Muscle layer of colon (tissue), 2 donors: ENCODE data around the gene PRG3.

Source experiments
- H3K27ac ChIP-seq: one replicate; pipeline ENCODE4 v1.7.0; 2013; ENCODE audit warnings: low read depth, mild to moderate bottlenecking, low read length, moderate library complexity
- H3K27me3 ChIP-seq, 2 donors: one replicate each; pipeline ENCODE4 v1.7.0; 2013; ENCODE audit warnings: low read length in 2 of 2, mild to moderate bottlenecking in 2 of 2; ENCODE audit not compliant: insufficient read depth in 2 of 2, control insufficient read depth in 1 of 2
- H3K36me3 ChIP-seq: one replicate; pipeline ENCODE4 v1.7.0; 2013; ENCODE audit warnings: mild to moderate bottlenecking, low read length; ENCODE audit not compliant: insufficient read depth
- H3K4me1 ChIP-seq: one replicate; pipeline ENCODE4 v1.7.0; 2013; ENCODE audit warnings: mild to moderate bottlenecking, low read length; ENCODE audit not compliant: insufficient read depth
- H3K4me3 ChIP-seq, 2 donors: one replicate each; pipeline ENCODE4 v1.7.0; 2013; ENCODE audit warnings: low read length in 2 of 2, low read depth in 1 of 2, mild to moderate bottlenecking in 1 of 2, moderate library complexity in 1 of 2
- H3K9ac ChIP-seq: one replicate; pipeline ENCODE4 v1.7.0; 2013; ENCODE audit warnings: low read length
- H3K9me3 ChIP-seq: one replicate; pipeline ENCODE4 v1.7.0; 2013; ENCODE audit warnings: mild to moderate bottlenecking, low read length
- donor health status: abdominal sarcoma.
- donor health status: Adenocarcinoma of cecum.

The PRG3 gene

DNA sequence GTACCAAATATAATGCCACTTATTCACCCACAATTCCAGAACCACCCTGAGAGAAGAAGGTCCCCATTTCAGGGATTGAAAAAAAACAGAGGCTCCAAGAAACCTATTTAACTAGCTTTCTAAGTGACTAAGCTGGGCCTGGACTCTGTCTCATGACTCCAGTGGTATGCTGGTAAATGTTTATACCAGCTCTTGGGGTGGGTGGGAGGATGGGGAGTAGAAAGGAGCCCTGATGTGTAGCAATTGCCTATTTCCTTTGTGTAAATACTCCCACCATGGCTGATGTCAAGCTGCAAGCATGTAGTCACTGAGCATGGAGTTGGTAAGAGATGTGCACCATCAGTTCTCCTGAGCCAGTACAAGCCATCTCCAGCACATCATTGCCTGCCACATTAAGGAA is 2.8 kb downstream of the PRG3 start:
- Histone ChIP-seq H3K4me3 (no peak overlapping the region), H3K36me3 (no peaks in the 10 kb centered on the region), H3K9me3 (no peaks in the 10 kb centered on the region), H3K27me3 (peaks cover 0 to 4% of the 10 kb centered on the region in 2 donors), H3K9ac (no peak overlapping the region), H3K27ac (no peak overlapping the region), H3K4me1 (no peaks in the 10 kb centered on the region)

DNA sequence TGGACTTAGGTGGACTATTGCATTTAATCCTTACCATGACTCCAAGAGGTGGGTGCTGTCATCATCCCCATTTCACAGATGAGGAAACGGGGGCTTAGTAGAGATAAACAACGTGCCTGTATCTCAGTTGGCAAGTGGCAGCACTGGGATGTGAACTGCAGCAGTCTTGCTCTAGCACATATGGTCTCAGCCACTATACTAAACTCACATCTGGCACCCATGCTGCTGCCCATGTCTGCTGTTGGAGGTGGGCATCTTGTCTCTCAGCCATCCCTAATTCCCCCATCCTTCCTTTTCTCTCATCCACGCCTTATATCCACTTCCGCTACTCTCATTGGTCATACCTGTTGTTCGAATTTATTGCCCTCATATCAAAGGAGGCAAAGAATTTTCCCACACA is 3.8 kb downstream of the PRG3 start:
- Histone ChIP-seq H3K9me3 (no peaks in the 10 kb centered on the region), H3K27me3 (peaks cover 0 to 4% of the 10 kb centered on the region in 2 donors), H3K4me1 (no peaks in the 10 kb centered on the region), H3K27ac (no peak overlapping the region), H3K4me3 (no peak overlapping the region), H3K9ac (no peak overlapping the region), H3K36me3 (no peaks in the 10 kb centered on the region)

DNA sequence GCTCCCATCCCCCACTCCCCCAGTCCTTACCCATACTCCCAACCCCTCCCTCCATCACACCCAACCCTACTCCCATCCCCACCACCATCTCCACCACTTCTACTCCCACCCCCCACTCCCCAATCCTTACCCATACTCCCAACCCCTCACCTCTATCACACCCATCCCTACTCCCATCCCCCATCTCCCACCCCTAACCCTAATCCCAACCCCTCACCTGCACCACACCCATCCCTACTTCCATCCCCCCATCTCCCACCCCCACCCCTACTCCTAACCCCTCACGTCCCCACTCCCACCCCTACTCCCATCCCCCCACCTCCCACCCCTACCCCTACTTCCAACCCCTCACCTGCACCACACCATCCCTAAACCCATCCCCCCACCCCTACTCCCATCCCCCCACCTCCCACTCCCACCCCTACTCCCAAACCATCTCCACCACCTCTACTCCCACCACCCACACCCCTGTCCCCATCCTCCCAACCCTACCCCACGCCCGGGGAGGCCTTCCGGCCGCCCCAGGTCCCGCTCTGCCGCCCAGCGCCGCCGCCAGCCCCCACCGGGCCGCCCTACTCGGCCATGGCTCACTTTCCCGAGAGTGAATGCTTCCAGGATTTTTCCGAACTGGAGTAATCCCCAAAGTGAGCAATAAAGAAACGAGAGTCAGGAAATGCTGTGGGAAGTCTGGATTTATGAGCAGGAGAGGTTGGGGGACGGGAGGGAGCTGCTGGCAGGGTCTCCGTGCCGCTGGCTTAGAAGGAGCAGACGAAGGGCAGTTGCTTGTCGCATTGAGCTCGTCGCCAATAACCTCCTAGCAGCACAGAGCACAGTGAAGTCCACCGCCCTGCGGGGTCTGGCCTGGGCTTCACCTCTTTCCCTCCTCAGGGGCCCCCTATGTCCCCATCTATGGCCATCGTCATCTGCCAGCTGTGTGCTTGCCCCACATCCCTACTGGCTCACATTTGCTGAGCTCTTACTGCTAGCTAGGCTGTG is 4.6 kb downstream of the PRG3 start:
- no peak overlapping the region for H3K27ac ChIP-seq
- H3K9ac ChIP-seq: no peak overlapping the region
- no peaks in the 10 kb centered on the region for H3K9me3 ChIP-seq
- no peak overlapping the region for H3K4me3 ChIP-seq
- peaks cover 0 to 4% of the 10 kb centered on the region in 2 donors for H3K27me3 ChIP-seq
- H3K4me1 ChIP-seq: no peaks in the 10 kb centered on the region
- no peaks in the 10 kb centered on the region for H3K36me3 ChIP-seq

- no peaks in the 10 kb centered on the region for H3K36me3 ChIP-seq
- no peaks in the 10 kb centered on the region for H3K9me3 ChIP-seq
- H3K27me3 ChIP-seq: peaks cover 0 to 4% of the 10 kb centered on the region in 2 donors
- H3K4me1 ChIP-seq: no peaks in the 10 kb centered on the region
- no peak overlapping the region for H3K27ac ChIP-seq
- no peak overlapping the region for H3K9ac ChIP-seq
- H3K4me3 ChIP-seq: no peak overlapping the region
These were observed 5.5 kb downstream of the PRG3 start for GRCh38 chr11:57375490-57375889.

- no peaks in the 10 kb centered on the region for H3K36me3 ChIP-seq
- no peak overlapping the region for H3K27ac ChIP-seq
- H3K4me3 ChIP-seq: no peak overlapping the region
- no peaks in the 10 kb centered on the region for H3K4me1 ChIP-seq
- H3K9ac ChIP-seq: no peak overlapping the region
- no peaks in the 10 kb centered on the region for H3K9me3 ChIP-seq
- H3K27me3 ChIP-seq: peaks cover 0 to 4% of the 10 kb centered on the region in 2 donors
These were observed 6.0 kb downstream of the PRG3 start for GRCh38 chr11:57374966-57375365.

DNA sequence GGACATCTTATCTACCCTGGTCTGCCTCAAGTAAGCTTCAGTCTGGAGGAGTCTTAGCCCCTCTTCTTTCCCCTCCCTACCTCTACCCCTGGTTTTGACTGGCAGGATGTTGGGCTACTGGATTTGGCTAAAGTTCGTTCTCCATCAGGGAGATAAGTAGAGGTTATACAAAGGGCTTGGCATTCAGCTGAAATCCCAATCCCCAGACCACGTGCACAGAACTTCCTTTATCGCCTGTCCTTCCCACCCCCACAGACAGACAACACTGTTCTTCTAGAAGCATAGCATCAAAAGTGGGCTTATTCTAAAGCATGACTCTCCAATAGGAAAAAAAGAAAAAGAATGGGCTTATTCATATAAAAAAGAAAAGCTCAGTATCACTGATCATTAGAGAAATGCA is 7.8 kb downstream of the PRG3 start:
- H3K27me3 ChIP-seq: peaks cover 0 to 4% of the 10 kb centered on the region in 2 donors
- no peak overlapping the region for H3K4me3 ChIP-seq
- H3K27ac ChIP-seq: no peak overlapping the region
- no peaks in the 10 kb centered on the region for H3K4me1 ChIP-seq
- H3K9ac ChIP-seq: no peak overlapping the region
- no peaks in the 10 kb centered on the region for H3K36me3 ChIP-seq
- no peaks in the 10 kb centered on the region for H3K9me3 ChIP-seq

DNA sequence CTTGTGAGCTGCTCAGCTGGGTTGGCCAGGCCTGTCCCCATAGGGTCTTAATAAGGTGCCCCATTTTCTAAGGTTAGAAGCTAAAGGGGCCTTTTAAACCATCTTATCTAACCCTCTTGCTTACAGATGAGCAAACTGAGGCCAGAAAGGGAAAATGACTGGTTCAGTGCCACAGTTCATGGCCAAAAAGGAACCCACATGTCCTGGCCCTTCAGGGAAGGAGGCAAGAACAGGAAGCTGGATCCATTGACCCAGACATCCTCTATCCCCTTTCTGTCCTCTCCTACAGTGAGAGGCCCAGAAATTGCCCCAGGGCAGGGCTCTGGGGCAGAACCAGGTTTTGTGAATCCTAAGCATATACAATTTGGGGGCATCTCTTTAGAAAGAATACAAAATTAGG is 10.0 kb downstream of the PRG3 start:
- Histone ChIP-seq H3K36me3 (no peaks in the 10 kb centered on the region), H3K4me1 (no peaks in the 10 kb centered on the region), H3K27me3 (no peaks in the 10 kb centered on the region), H3K9ac (no peak overlapping the region), H3K9me3 (no peaks in the 10 kb centered on the region), H3K27ac (no peak overlapping the region), H3K4me3 (no peak overlapping the region)

- H3K27me3 ChIP-seq: no peaks in the 10 kb centered on the region
- H3K4me3 ChIP-seq: no peak overlapping the region
- H3K9me3 ChIP-seq: no peaks in the 10 kb centered on the region
These were observed 10.7 kb downstream of the PRG3 start for GRCh38 chr11:57370251-57370650.

GRCh38 chr11:57368845-57369232 is 12.1 kb downstream of the PRG3 start:
- Histone ChIP-seq H3K4me3 (no peak overlapping the region), H3K9me3 (no peaks in the 10 kb centered on the region), H3K27me3 (no peaks in the 10 kb centered on the region), H3K9ac (no peak overlapping the region), H3K36me3 (no peaks in the 10 kb centered on the region), H3K4me1 (no peaks in the 10 kb centered on the region), H3K27ac (no peak overlapping the region)

More at GRCh38 chr11:57370251-57370650, 10.7 kb downstream of the PRG3 start:
- Histone ChIP-seq H3K36me3 (no peaks in the 10 kb centered on the region), H3K4me1 (no peaks in the 10 kb centered on the region), H3K9ac (no peak overlapping the region), H3K27ac (no peak overlapping the region)

DNA sequence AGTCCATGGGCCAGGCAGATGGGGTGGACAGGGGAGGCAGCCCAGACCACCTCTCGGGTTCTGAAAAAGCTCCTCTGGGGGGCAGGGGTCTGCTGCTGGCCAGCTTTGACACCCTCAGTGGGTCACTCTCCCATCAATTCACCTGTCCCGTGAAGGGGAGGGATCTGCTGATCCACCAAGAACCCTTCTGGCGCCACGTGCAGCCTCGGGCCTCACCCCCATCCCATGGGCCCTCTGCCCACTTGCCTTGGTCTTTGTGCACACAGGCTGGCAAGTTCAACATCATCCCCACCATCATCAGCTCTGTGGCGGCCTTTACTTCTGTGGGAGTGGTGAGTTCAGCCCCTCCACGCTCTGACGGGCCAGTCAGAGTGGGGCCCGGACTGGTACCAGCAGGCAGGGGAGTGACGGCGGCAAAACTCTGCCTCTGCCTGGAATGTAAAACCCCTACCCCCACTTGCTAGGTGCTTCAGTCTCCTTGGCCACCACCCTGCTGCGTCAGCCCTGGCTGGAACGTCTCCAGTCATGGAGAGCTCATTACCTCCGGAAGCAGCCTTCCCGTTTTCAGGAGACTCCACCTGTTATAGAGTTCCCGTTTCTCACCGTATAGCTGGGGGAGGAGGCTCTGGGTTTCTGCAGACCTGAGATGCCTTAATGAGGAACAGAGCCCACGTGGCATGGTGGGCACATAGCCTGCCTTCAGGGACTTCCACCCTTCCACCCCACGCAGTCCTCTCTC is 12.7 kb downstream of the PRG3 start:
- H3K27ac ChIP-seq: no peak overlapping the region
- no peaks in the 10 kb centered on the region for H3K4me1 ChIP-seq
- H3K36me3 ChIP-seq: no peaks in the 10 kb centered on the region
- H3K9ac ChIP-seq: no peak overlapping the region
- H3K27me3 ChIP-seq: no peaks in the 10 kb centered on the region
- no peak overlapping the region for H3K4me3 ChIP-seq
- peaks cover 1% of the 10 kb centered on the region for H3K9me3 ChIP-seq

GRCh38 chr11:57364851-57365660 is 15.9 kb downstream of the PRG3 start:
- H3K4me3 ChIP-seq: no peak overlapping the region
- no peaks in the 10 kb centered on the region for H3K36me3 ChIP-seq
- H3K9me3 ChIP-seq: peaks cover 4% of the 10 kb centered on the region
- H3K4me1 ChIP-seq: no peaks in the 10 kb centered on the region
- H3K27me3 ChIP-seq: no peaks in the 10 kb centered on the region
- H3K27ac ChIP-seq: no peak overlapping the region
- no peak overlapping the region for H3K9ac ChIP-seq
